A673 (cell line): ENCODE results near the gene CREB5. TPM values are rescaled to one million over a fixed set of nuclear protein-coding genes. Genes with fewer than 3 reads are reported as not detected.

ENCODE experiments used
- BruUV-seq: library from RNA; stranded (reverse); fragments of 400-500 nt; replicated peaks from 2 replicates; lab custom pipeline; 2021; lab: Mats Ljungman, UMichigan
- CTCF ChIA-PET: fragments of 300-600 bp; sonication (Branson Sonifier 250); formaldehyde crosslinking; loops from one replicate; lab custom pipeline; 2022; ENCODE audit warnings: antibody characterized with exemption; lab: Charles Lee
- POLR2A ChIA-PET: fragments of 300-600 bp; sonication (Branson Sonifier 250); formaldehyde crosslinking; loops from one replicate; lab custom pipeline; 2022; ENCODE audit warnings: antibody characterized with exemption; ENCODE audit not compliant: low non-redundant PET; lab: Charles Lee
- DNase-seq: peaks from one replicate; pipeline ENCODE4 v3.0.0-alpha.2; 2015; ENCODE audit warnings: low spot score
- H3K27ac ChIP-seq: fragments of 200-600 bp; sonication (generic); 2 replicates; pipeline ENCODE4 v1.5.1; 2016; ENCODE audit warnings: mixed run types, low read depth, mild to moderate bottlenecking, mixed read lengths, antibody characterized with exemption, low read length; ENCODE audit not compliant: poor library complexity, severe bottlenecking
- H3K27me3 ChIP-seq: fragments of 200-600 bp; sonication (generic); replicated peaks from 2 replicates; pipeline ENCODE4 v1.6.1; 2017; ENCODE audit warnings: mixed run types, low read depth, mild to moderate bottlenecking, mixed read lengths, antibody characterized with exemption, low read length; ENCODE audit not compliant: insufficient read depth, poor library complexity
- H3K36me3 ChIP-seq: fragments of 200-600 bp; sonication (generic); 2 replicates; pipeline ENCODE4 v1.6.1; 2016; ENCODE audit warnings: mixed run types, mild to moderate bottlenecking, mixed read lengths, antibody characterized with exemption, low read length; ENCODE audit not compliant: insufficient read depth, poor library complexity, severe bottlenecking
- H3K4me1 ChIP-seq: fragments of 200-600 bp; sonication (generic); 2 replicates; pipeline ENCODE4 v1.6.1; 2017; ENCODE audit warnings: mixed run types, mild to moderate bottlenecking, mixed read lengths, antibody characterized with exemption, low read length; ENCODE audit not compliant: insufficient read depth, poor library complexity, severe bottlenecking
- H3K4me3 ChIP-seq: fragments of 200-600 bp; sonication (generic); 2 replicates; pipeline ENCODE4 v1.5.1; 2016; ENCODE audit warnings: low read depth, mixed run types, mild to moderate bottlenecking, mixed read lengths, low read length; ENCODE audit not compliant: poor library complexity, severe bottlenecking
- H3K9me3 ChIP-seq: fragments of 200-600 bp; sonication (generic); 2 replicates; pipeline ENCODE4 v1.6.1; 2016; ENCODE audit warnings: mixed run types, low read depth, mild to moderate bottlenecking, mixed read lengths, antibody characterized with exemption, low read length; ENCODE audit not compliant: poor library complexity, severe bottlenecking
- EZH2 ChIP-seq: fragments of 200-600 bp; sonication (generic); IDR thresholded peaks from 2 replicates; pipeline ENCODE4 v1.6.1; 2017; ENCODE audit warnings: borderline replicate concordance, low read depth, mild to moderate bottlenecking, mixed read lengths, antibody characterized with exemption, low read length; ENCODE audit not compliant: poor library complexity, severe bottlenecking
- intact Hi-C: fragments of 100-400 bp; cut with micrococcal nuclease; formaldehyde crosslinking; loops from one replicate; pipeline ENCODE4 v1.10.0; 2022; ENCODE audit not compliant: unreplicated experiment
- total RNA-seq: library from RNA; stranded (reverse); gene quantifications from 2 replicates; pipeline ENCODE4 v1.2.3, GENCODE V29; 2021
- TF ChIP-seq, protein P1 (sequence below): fragments of 300-800, 200-600 bp; sonication (generic); conservative IDR thresholded peaks from 2 replicates; pipeline ENCODE4 v1.5.1; 2017; ENCODE audit warnings: low read depth, mild to moderate bottlenecking, antibody characterized with exemption, low read length, moderate library complexity, mixed read lengths

Gene CREB5
- total RNA-seq, 1 experiment from 2014 or later, result 10.3 TPM

DNA sequence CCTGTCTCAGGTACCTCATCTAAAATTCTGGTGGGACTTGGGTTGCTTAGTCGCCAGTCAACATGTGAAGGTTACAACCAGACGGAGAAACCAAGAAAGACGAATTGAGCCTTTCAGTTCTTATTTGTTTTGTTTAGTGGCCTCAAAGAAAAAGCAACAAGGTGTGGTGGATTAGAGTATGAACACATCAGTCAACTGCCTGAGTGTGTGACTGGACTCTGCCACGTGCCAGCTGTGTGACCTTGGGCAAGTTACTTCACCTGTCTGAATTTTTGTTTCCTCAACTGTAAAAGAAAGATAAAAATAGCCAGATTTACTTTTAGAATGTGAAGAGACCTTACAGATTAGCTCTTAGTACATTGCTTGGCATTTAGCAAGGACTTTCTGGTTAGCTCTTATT, 259.2 kb downstream of the CREB5 start:
- H3K4me3 ChIP-seq, result no peak overlapping the region
- TF ChIP-seq, protein P1, sequence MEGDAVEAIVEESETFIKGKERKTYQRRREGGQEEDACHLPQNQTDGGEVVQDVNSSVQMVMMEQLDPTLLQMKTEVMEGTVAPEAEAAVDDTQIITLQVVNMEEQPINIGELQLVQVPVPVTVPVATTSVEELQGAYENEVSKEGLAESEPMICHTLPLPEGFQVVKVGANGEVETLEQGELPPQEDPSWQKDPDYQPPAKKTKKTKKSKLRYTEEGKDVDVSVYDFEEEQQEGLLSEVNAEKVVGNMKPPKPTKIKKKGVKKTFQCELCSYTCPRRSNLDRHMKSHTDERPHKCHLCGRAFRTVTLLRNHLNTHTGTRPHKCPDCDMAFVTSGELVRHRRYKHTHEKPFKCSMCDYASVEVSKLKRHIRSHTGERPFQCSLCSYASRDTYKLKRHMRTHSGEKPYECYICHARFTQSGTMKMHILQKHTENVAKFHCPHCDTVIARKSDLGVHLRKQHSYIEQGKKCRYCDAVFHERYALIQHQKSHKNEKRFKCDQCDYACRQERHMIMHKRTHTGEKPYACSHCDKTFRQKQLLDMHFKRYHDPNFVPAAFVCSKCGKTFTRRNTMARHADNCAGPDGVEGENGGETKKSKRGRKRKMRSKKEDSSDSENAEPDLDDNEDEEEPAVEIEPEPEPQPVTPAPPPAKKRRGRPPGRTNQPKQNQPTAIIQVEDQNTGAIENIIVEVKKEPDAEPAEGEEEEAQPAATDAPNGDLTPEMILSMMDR, result no peak
- TF ChIP-seq EZH2, result no peak
- H3K36me3 ChIP-seq, result no peaks in the 10 kb centered on the region
- BruUV-seq, result no TSS peak
- H3K27ac ChIP-seq, result no peak overlapping the region
- ChIA-PET POLR2A (no interaction called here), CTCF (no interaction called here)
- no peaks in the 10 kb centered on the region for H3K9me3 ChIP-seq
- DNase-seq, result no peak
- no peaks in the 10 kb centered on the region for H3K27me3 ChIP-seq
- no peaks in the 10 kb centered on the region for H3K4me1 ChIP-seq
- intact Hi-C loops, result no loop called here

- Histone ChIP-seq H3K27ac (no peak overlapping the region), H3K36me3 (no peaks in the 10 kb centered on the region), H3K9me3 (no peaks in the 10 kb centered on the region), H3K4me3 (no peak overlapping the region), H3K27me3 (no peaks in the 10 kb centered on the region), H3K4me1 (no peaks in the 10 kb centered on the region)
- intact Hi-C loops, result no loop called here
- no TSS peak for BruUV-seq
- POLR2A ChIA-PET, result no interaction called here
- CTCF ChIA-PET, result no interaction called here
- TF ChIP-seq EZH2, result no peak
- TF ChIP-seq, protein P1, result no peak
- no peak for DNase-seq
Measured at GRCh38 chr7:28672397-28672797, 260.1 kb downstream of the CREB5 start.

DNA sequence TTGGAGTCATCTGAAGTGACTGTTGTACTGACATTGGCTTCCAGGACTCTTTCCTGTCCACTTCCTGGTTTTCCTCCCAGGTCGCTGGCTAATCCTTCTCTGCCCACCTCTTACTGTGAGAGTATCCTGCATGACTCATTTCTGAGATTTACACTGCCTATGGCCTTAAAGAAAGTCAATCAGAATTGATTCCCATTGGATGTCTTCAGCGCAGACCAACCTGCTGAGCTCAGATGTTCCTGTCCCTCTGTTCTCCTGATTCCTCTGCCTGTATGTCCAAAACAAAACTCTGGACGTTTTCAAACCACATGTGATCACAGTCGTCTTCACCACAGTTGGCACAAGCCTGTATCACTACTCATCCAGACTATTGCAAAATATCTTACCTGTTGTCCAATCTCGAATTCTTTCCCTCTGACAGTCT, 262.1 kb downstream of the CREB5 start:
- no peaks in the 10 kb centered on the region for H3K9me3 ChIP-seq
- ChIA-PET CTCF (no interaction called here), POLR2A (no interaction called here)
- no peaks in the 10 kb centered on the region for H3K27me3 ChIP-seq
- H3K27ac ChIP-seq, result no peak overlapping the region
- no peaks in the 10 kb centered on the region for H3K36me3 ChIP-seq
- no peaks in the 10 kb centered on the region for H3K4me1 ChIP-seq
- peak; percentile 18 for DNase-seq
- intact Hi-C loops, result no loop called here
- no peak overlapping the region for H3K4me3 ChIP-seq
- BruUV-seq, result no TSS peak
- no peak for TF ChIP-seq EZH2
- TF ChIP-seq, protein P1, result no peak
